Measurements from ENCODE around the gene RPRD1A. TPM values are rescaled to one million over a fixed set of nuclear protein-coding genes. Genes with fewer than 3 reads are reported as not detected.

The RPRD1A gene
- total RNA-seq, 1 experiment from 2014 or later = 80.7 TPM

DNA sequence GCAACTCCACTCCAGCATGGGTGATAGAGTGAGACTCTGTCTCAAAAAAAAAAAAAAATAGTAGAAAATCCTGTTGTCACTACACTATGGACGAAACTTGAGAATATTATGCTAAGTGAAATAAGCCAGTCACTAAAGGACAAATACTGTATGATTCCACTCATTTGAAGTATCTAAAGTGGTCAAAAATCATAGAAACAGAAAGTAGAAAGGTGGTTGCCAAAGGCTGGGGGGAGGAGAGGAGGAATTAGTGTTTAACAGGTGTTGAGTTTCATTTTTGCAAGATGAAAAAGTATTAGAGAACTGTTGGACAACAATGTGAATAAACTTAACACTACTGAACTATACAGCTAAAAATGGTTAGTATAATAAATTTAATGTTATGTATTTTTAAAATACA lies 113.7 kb downstream of the RPRD1A start:
- DNase-seq (ENCODE audit: low read depth, low spot score) (no peak), ATAC-seq (no peak)
- H3K9ac ChIP-seq (ENCODE audit: low read length) = no peak overlapping the region
- RAD21 ChIA-PET (ENCODE audit: low non-redundant PET in 1 of 2, low total read pairs in 2 of 2, uncharacterized antibody in 2 of 2, unreplicated experiment in 2 of 2) = no interaction called here
- H3K79me2 ChIP-seq (ENCODE audit: insufficient read depth, low read length) = no peaks in the 10 kb centered on the region
- H3K4me2 ChIP-seq (ENCODE audit: low read length) = no peak overlapping the region
- H3K4me1 ChIP-seq (ENCODE audit: control insufficient read depth in 1 of 2, insufficient read depth in 2 of 2, low read length in 2 of 2) = no peaks in the 10 kb centered on the region
- intact Hi-C loops (cut with micrococcal nuclease) = loop anchor here (10.0 kb wide), 1 partner anchor 549 kb away; no protein-coding TSS in a partner anchor
- no peaks in the 10 kb centered on the region for H4K20me1 ChIP-seq (ENCODE audit: insufficient read depth)
- H3K4me3 ChIP-seq (replicated peaks in 1 of 2; ENCODE audit: low read depth in 1 of 2, low read length in 2 of 2) = no peak overlapping the region
- no peaks in the 10 kb centered on the region for H3K9me2 ChIP-seq (ENCODE audit: insufficient read depth)
- CTCF ChIA-PET = no interaction called here
- H3K27ac ChIP-seq (ENCODE audit: low read depth, low read length) = no peak overlapping the region
- no peaks in the 10 kb centered on the region for H3K27me3 ChIP-seq (ENCODE audit: insufficient read depth, low read length)
- BruUV-seq (replicated peaks) = no TSS peak
- H3K36me3 ChIP-seq (ENCODE audit: control insufficient read depth in 1 of 2, insufficient read depth in 2 of 2, low read length in 2 of 2) = no peaks in the 10 kb centered on the region
- H2AFZ ChIP-seq (ENCODE audit: low read depth, low read length, poor library complexity, severe bottlenecking) = no peak overlapping the region
- H3K9me3 ChIP-seq (ENCODE audit: control insufficient read depth in 1 of 2, insufficient read depth in 1 of 2, low read depth in 1 of 2, low read length in 2 of 2) = no peaks in the 10 kb centered on the region
- POLR2A ChIA-PET = no interaction called here
- TF ChIP-seq EZH2 (IDR thresholded peaks at IDR 0.05) (no peak), FOSL1 (IDR thresholded peaks at IDR 0.05; ENCODE audit: low read depth) (no peak), SRF (IDR thresholded peaks at IDR 0.05; ENCODE audit: low read depth) (no peak), ZFX (IDR thresholded peaks at IDR 0.05) (no peak), SIN3A (IDR thresholded peaks at IDR 0.05; ENCODE audit: low read depth) (no peak), CEBPB (IDR thresholded peaks at IDR 0.05; ENCODE audit: low read depth) (no peak), EGR1 (IDR thresholded peaks at IDR 0.05; ENCODE audit: low read depth) (no peak), SP1 (IDR thresholded peaks at IDR 0.05; ENCODE audit: low read depth) (no peak), ZNF274 (IDR thresholded peaks at IDR 0.05; ENCODE audit: low read depth, low read length) (no peak), EZH2phosphoT487 (IDR thresholded peaks at IDR 0.05; ENCODE audit: borderline replicate concordance) (no peak), RAD21 (IDR thresholded peaks at IDR 0.05; ENCODE audit: low read depth) (no peak), ELF1 (IDR thresholded peaks at IDR 0.05; ENCODE audit: borderline replicate concordance, low read depth) (no peak), JUND (IDR thresholded peaks at IDR 0.05) (no peak), POLR2AphosphoS5 (IDR thresholded peaks at IDR 0.05; ENCODE audit: low read depth, low read length) (no peak), TCF7L2 (IDR thresholded peaks at IDR 0.05; ENCODE audit: borderline replicate concordance, extremely low read depth, insufficient read depth, insufficient read length) (no peak)
- TF ChIP-seq, protein P1, sequence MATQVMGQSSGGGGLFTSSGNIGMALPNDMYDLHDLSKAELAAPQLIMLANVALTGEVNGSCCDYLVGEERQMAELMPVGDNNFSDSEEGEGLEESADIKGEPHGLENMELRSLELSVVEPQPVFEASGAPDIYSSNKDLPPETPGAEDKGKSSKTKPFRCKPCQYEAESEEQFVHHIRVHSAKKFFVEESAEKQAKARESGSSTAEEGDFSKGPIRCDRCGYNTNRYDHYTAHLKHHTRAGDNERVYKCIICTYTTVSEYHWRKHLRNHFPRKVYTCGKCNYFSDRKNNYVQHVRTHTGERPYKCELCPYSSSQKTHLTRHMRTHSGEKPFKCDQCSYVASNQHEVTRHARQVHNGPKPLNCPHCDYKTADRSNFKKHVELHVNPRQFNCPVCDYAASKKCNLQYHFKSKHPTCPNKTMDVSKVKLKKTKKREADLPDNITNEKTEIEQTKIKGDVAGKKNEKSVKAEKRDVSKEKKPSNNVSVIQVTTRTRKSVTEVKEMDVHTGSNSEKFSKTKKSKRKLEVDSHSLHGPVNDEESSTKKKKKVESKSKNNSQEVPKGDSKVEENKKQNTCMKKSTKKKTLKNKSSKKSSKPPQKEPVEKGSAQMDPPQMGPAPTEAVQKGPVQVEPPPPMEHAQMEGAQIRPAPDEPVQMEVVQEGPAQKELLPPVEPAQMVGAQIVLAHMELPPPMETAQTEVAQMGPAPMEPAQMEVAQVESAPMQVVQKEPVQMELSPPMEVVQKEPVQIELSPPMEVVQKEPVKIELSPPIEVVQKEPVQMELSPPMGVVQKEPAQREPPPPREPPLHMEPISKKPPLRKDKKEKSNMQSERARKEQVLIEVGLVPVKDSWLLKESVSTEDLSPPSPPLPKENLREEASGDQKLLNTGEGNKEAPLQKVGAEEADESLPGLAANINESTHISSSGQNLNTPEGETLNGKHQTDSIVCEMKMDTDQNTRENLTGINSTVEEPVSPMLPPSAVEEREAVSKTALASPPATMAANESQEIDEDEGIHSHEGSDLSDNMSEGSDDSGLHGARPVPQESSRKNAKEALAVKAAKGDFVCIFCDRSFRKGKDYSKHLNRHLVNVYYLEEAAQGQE (IDR thresholded peaks at IDR 0.05; ENCODE audit: low read depth) = no peak
- TF ChIP-seq, protein P2, sequence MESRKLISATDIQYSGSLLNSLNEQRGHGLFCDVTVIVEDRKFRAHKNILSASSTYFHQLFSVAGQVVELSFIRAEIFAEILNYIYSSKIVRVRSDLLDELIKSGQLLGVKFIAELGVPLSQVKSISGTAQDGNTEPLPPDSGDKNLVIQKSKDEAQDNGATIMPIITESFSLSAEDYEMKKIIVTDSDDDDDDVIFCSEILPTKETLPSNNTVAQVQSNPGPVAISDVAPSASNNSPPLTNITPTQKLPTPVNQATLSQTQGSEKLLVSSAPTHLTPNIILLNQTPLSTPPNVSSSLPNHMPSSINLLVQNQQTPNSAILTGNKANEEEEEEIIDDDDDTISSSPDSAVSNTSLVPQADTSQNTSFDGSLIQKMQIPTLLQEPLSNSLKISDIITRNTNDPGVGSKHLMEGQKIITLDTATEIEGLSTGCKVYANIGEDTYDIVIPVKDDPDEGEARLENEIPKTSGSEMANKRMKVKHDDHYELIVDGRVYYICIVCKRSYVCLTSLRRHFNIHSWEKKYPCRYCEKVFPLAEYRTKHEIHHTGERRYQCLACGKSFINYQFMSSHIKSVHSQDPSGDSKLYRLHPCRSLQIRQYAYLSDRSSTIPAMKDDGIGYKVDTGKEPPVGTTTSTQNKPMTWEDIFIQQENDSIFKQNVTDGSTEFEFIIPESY (IDR thresholded peaks at IDR 0.05; ENCODE audit: extremely low read depth, insufficient replicate concordance, low read length) = no peak
- TF ChIP-seq, protein P3, sequence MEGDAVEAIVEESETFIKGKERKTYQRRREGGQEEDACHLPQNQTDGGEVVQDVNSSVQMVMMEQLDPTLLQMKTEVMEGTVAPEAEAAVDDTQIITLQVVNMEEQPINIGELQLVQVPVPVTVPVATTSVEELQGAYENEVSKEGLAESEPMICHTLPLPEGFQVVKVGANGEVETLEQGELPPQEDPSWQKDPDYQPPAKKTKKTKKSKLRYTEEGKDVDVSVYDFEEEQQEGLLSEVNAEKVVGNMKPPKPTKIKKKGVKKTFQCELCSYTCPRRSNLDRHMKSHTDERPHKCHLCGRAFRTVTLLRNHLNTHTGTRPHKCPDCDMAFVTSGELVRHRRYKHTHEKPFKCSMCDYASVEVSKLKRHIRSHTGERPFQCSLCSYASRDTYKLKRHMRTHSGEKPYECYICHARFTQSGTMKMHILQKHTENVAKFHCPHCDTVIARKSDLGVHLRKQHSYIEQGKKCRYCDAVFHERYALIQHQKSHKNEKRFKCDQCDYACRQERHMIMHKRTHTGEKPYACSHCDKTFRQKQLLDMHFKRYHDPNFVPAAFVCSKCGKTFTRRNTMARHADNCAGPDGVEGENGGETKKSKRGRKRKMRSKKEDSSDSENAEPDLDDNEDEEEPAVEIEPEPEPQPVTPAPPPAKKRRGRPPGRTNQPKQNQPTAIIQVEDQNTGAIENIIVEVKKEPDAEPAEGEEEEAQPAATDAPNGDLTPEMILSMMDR (IDR thresholded peaks at IDR 0.05 in 2 of 3, conservative IDR thresholded peaks at IDR 0.05 in 1 of 3; ENCODE audit: borderline replicate concordance in 1 of 3, insufficient read depth in 1 of 3, low read depth in 2 of 3, low read length in 2 of 3) = no peak
- TF ChIP-seq, protein P4, sequence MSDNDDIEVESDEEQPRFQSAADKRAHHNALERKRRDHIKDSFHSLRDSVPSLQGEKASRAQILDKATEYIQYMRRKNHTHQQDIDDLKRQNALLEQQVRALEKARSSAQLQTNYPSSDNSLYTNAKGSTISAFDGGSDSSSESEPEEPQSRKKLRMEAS (IDR thresholded peaks at IDR 0.05) = no peak

All from HCT116 (cell line).